ENCODE results near the gene METTL16. TPM values are rescaled to one million over a fixed set of nuclear protein-coding genes. Genes with fewer than 3 reads are reported as not detected.

METTL16 gene, protein sequence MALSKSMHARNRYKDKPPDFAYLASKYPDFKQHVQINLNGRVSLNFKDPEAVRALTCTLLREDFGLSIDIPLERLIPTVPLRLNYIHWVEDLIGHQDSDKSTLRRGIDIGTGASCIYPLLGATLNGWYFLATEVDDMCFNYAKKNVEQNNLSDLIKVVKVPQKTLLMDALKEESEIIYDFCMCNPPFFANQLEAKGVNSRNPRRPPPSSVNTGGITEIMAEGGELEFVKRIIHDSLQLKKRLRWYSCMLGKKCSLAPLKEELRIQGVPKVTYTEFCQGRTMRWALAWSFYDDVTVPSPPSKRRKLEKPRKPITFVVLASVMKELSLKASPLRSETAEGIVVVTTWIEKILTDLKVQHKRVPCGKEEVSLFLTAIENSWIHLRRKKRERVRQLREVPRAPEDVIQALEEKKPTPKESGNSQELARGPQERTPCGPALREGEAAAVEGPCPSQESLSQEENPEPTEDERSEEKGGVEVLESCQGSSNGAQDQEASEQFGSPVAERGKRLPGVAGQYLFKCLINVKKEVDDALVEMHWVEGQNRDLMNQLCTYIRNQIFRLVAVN
- total RNA-seq (2014; rRNA removed; shearing (Covaris generic)) (9.7 and 12.0 TPM in 2 replicates), polyA plus RNA-seq (2016; fragmentation: Nextera tagmentation; extraction: Ambion mirVana) (13.0 and 14.4 TPM in 2 replicates)

DNA sequence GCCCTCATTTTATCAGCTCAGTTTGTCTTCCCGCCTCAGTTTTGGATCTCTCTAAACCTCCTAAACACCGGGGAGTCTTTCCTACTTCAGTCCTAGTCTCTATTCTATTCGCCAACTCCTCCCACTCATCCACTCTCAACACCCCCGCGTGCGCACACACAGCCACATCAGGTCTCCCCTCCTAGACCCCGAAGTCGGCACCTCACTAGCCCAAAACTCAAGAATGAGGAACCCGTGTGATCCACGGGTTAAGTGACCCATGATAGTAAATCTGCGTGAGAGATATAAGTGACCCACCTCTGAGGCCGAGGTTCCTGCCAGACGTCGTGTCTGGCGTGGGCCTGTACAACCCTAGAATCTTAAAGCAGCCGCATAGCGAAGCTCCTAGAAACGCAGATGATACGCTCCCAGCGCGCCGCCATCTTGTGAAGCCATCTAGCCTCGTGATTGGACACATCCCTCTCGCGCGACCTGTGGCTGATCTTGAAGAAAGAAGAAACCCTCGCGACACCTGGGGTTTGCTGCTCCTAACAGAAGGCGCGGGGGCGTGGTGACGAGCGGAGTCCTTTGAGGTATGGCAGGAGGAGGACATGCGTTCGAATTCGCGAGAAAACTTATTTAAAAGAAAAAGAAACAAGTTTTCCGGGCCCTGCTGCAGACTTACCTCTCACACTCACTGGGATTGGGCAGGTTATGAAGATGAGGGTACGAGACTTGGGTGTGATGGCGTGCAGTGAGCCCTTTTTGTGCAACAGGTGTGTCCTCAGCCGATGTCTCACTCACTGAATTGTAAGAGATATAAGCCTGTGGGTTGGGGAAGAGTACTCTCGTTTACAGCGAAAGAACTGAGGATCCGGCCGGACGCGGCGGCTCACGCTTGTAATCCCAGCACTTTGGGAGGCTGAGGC lies at the start of gene METTL16:
Gene METTL16, minus strand, starts transcription at position 427 of the 908 bp plus-strand sequence. CDS start 9,557 bp downstream, outside the sequence.
- TF ChIP-seq EZH2 (IDR thresholded peaks at IDR 0.05; ENCODE audit: insufficient read depth, poor library complexity, severe bottlenecking) = no peak
- no peak for TF ChIP-seq EZH2phosphoT487 (IDR thresholded peaks at IDR 0.05; ENCODE audit: insufficient read depth, low read depth)
- H4K20me1 ChIP-seq (ENCODE audit: insufficient read depth) = no peaks in the 10 kb centered on the region
- 1% methylated on average over 48 to 49 of the region's 49 CpGs for WGBS, 2 experiments (ENCODE audit: low coverage in 1 of 2, low lambda C conversion rate in 2 of 2, missing lambda C conversion rate in 2 of 2)

DNA sequence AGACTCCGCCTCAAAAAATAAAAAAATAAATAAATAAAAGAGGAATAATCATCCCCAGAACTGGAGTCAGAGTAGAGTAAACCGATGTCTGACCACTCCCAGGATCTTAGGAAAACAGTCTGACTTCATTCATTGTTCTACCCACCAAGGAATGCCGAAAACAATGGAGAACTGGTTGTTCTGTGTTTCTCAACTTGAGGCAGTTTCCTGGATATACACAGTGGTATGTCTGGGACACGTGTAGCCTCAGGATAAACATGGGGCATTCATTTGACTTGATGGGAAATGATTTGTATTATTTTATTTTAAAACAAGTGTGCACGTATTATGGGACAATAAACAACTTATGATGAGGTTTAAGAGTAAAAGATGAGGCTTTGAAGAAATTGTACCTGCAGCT lies 49.0 kb upstream of the METTL16 start:
- TF ChIP-seq EZH2 (IDR thresholded peaks at IDR 0.05; ENCODE audit: insufficient read depth, poor library complexity, severe bottlenecking) (no peak), EZH2phosphoT487 (IDR thresholded peaks at IDR 0.05; ENCODE audit: insufficient read depth, low read depth) (no peak)
- Histone ChIP-seq H3K27ac (no peak overlapping the region), H4K20me1 (ENCODE audit: insufficient read depth) (no peaks in the 10 kb centered on the region), H3K4me1 (ENCODE audit: insufficient read depth) (no peaks in the 10 kb centered on the region), H3K27me3 (replicated peaks; ENCODE audit: insufficient read depth) (peaks cover 9% of the 10 kb centered on the region), H3K4me2 (ENCODE audit: unreplicated experiment) (no peak overlapping the region), H3K9me2 (ENCODE audit: insufficient read depth) (no peaks in the 10 kb centered on the region), H3K79me2 (ENCODE audit: insufficient read depth) (no peaks in the 10 kb centered on the region), H3K4me3 (no peak overlapping the region), H3K36me3 (ENCODE audit: low read depth) (no peaks in the 10 kb centered on the region), H3F3A (ENCODE audit: insufficient read depth) (no peaks in the 10 kb centered on the region), H2AFZ (no peak overlapping the region), H3K9ac (no peak overlapping the region), H3K9me3 (ENCODE audit: low read depth) (no peaks in the 10 kb centered on the region)
- 67% methylated on average over 5 of the region's 5 CpGs for WGBS, 2 experiments (ENCODE audit: low coverage in 1 of 2, low lambda C conversion rate in 2 of 2, missing lambda C conversion rate in 2 of 2)
- no peak for DNase-seq
- in situ Hi-C loops (cut with MboI) = no loop called here

More for the DNA sequence above, at the start of gene METTL16:
- H2AFZ ChIP-seq = peak within 1 kb of the TSS; percentile 100
- peak within 1 kb of the TSS; percentile 97 for H3K27ac ChIP-seq
- in situ Hi-C loops (cut with MboI) = no loop called here
- no peaks in the 10 kb centered on the region for H3K27me3 ChIP-seq (replicated peaks; ENCODE audit: insufficient read depth)
- H3F3A ChIP-seq (ENCODE audit: insufficient read depth) = peaks cover 17% of the 10 kb centered on the region
- peak within 1 kb of the TSS; percentile 91 for H3K4me2 ChIP-seq (ENCODE audit: unreplicated experiment)
- peak; percentile 100 for DNase-seq
- H3K79me2 ChIP-seq (ENCODE audit: insufficient read depth) = peaks cover 35% of the 10 kb centered on the region
- H3K36me3 ChIP-seq (ENCODE audit: low read depth) = no peaks in the 10 kb centered on the region
- peak within 1 kb of the TSS; percentile 98 for H3K9ac ChIP-seq
- H3K9me3 ChIP-seq (ENCODE audit: low read depth) = no peaks in the 10 kb centered on the region
- no peaks in the 10 kb centered on the region for H3K9me2 ChIP-seq (ENCODE audit: insufficient read depth)
- H3K4me1 ChIP-seq (ENCODE audit: insufficient read depth) = peaks cover 11% of the 10 kb centered on the region
- H3K4me3 ChIP-seq = peak within 1 kb of the TSS; percentile 96

DNA sequence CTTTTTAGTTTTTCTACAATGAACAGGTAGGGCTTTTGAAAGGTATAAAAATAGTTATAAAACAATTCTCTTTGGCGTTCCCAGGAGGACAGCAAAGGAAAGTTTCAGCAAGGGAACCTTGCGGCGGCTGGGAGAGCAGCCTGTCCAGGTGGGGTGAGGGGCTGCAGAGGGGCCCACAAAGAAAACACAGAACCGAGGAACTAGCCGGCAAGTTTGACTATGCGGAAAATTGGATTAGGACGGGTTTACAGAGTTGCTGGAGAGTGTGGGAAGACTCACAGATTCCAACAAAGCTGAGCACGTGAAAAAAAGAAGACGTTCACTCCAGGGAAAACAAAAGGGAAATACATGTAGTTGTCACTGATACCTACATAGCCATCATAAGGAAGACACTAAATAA lies 40.2 kb upstream of the METTL16 start:
- WGBS, 2 experiments (ENCODE audit: low coverage in 1 of 2, low lambda C conversion rate in 2 of 2, missing lambda C conversion rate in 2 of 2) = 48 to 53% methylated on average over 9 of the region's 9 CpGs
- Histone ChIP-seq H3K9ac (no peak overlapping the region), H3K4me1 (ENCODE audit: insufficient read depth) (no peaks in the 10 kb centered on the region), H3K9me2 (ENCODE audit: insufficient read depth) (no peaks in the 10 kb centered on the region), H3K79me2 (ENCODE audit: insufficient read depth) (no peaks in the 10 kb centered on the region), H3K4me2 (ENCODE audit: unreplicated experiment) (no peak overlapping the region), H4K20me1 (ENCODE audit: insufficient read depth) (no peaks in the 10 kb centered on the region), H3F3A (ENCODE audit: insufficient read depth) (no peaks in the 10 kb centered on the region), H3K27me3 (replicated peaks; ENCODE audit: insufficient read depth) (peaks cover 8% of the 10 kb centered on the region), H3K4me3 (no peak overlapping the region), H3K27ac (no peak overlapping the region), H3K9me3 (ENCODE audit: low read depth) (no peaks in the 10 kb centered on the region), H3K36me3 (ENCODE audit: low read depth) (no peaks in the 10 kb centered on the region), H2AFZ (no peak overlapping the region)
- in situ Hi-C loops (cut with MboI) = no loop called here
- DNase-seq = no peak
- TF ChIP-seq EZH2 (IDR thresholded peaks at IDR 0.05; ENCODE audit: insufficient read depth, poor library complexity, severe bottlenecking) (no peak), EZH2phosphoT487 (IDR thresholded peaks at IDR 0.05; ENCODE audit: insufficient read depth, low read depth) (no peak)

DNA sequence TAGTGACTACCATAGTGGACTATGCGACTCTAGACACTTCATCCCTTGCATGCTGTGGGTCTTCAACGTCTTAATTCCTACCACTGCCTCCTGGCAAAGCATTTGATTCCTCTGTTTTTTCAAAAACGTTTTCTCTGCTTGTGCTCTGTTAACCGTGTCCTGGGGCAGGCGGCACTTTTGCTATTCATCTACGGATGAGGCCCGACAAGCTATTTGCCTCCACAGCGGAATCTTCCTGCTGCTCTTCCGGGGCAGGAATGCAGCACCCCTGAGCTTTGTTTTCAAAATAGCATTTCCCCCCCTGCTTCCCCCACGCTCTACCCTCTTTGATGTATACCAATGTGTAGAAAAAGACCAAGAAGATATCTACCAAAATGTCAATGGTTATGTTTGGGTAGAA lies 39.8 kb upstream of the METTL16 start:
- WGBS, 2 experiments (ENCODE audit: low coverage in 1 of 2, low lambda C conversion rate in 2 of 2, missing lambda C conversion rate in 2 of 2) = 35 to 36% methylated on average over 10 of the region's 10 CpGs
- no peak overlapping the region for H2AFZ ChIP-seq
- no peak overlapping the region for H3K27ac ChIP-seq
- H3K4me3 ChIP-seq = no peak overlapping the region
- H4K20me1 ChIP-seq (ENCODE audit: insufficient read depth) = no peaks in the 10 kb centered on the region
- H3K9me3 ChIP-seq (ENCODE audit: low read depth) = no peaks in the 10 kb centered on the region
- H3K79me2 ChIP-seq (ENCODE audit: insufficient read depth) = no peaks in the 10 kb centered on the region
- H3F3A ChIP-seq (ENCODE audit: insufficient read depth) = no peaks in the 10 kb centered on the region
- no peaks in the 10 kb centered on the region for H3K36me3 ChIP-seq (ENCODE audit: low read depth)
- no peak for DNase-seq
- H3K4me1 ChIP-seq (ENCODE audit: insufficient read depth) = no peaks in the 10 kb centered on the region
- H3K9me2 ChIP-seq (ENCODE audit: insufficient read depth) = no peaks in the 10 kb centered on the region
- no peak for TF ChIP-seq EZH2phosphoT487 (IDR thresholded peaks at IDR 0.05; ENCODE audit: insufficient read depth, low read depth)
- TF ChIP-seq EZH2 (IDR thresholded peaks at IDR 0.05; ENCODE audit: insufficient read depth, poor library complexity, severe bottlenecking) = no peak
- peaks cover 4% of the 10 kb centered on the region for H3K27me3 ChIP-seq (replicated peaks; ENCODE audit: insufficient read depth)
- no peak overlapping the region for H3K9ac ChIP-seq
- in situ Hi-C loops (cut with MboI) = no loop called here
- no peak overlapping the region for H3K4me2 ChIP-seq (ENCODE audit: unreplicated experiment)
